ENCODE data around the gene PTPRU.

GRCh38 chr1:29245261-29245660 lies 8.9 kb downstream of the PTPRU start:
- TF ChIP-seq, protein P1, sequence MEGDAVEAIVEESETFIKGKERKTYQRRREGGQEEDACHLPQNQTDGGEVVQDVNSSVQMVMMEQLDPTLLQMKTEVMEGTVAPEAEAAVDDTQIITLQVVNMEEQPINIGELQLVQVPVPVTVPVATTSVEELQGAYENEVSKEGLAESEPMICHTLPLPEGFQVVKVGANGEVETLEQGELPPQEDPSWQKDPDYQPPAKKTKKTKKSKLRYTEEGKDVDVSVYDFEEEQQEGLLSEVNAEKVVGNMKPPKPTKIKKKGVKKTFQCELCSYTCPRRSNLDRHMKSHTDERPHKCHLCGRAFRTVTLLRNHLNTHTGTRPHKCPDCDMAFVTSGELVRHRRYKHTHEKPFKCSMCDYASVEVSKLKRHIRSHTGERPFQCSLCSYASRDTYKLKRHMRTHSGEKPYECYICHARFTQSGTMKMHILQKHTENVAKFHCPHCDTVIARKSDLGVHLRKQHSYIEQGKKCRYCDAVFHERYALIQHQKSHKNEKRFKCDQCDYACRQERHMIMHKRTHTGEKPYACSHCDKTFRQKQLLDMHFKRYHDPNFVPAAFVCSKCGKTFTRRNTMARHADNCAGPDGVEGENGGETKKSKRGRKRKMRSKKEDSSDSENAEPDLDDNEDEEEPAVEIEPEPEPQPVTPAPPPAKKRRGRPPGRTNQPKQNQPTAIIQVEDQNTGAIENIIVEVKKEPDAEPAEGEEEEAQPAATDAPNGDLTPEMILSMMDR (conservative IDR thresholded peaks at IDR 0.05; ENCODE audit: low read depth in 2 of 2) = no peak
- TF ChIP-seq, protein P2, sequence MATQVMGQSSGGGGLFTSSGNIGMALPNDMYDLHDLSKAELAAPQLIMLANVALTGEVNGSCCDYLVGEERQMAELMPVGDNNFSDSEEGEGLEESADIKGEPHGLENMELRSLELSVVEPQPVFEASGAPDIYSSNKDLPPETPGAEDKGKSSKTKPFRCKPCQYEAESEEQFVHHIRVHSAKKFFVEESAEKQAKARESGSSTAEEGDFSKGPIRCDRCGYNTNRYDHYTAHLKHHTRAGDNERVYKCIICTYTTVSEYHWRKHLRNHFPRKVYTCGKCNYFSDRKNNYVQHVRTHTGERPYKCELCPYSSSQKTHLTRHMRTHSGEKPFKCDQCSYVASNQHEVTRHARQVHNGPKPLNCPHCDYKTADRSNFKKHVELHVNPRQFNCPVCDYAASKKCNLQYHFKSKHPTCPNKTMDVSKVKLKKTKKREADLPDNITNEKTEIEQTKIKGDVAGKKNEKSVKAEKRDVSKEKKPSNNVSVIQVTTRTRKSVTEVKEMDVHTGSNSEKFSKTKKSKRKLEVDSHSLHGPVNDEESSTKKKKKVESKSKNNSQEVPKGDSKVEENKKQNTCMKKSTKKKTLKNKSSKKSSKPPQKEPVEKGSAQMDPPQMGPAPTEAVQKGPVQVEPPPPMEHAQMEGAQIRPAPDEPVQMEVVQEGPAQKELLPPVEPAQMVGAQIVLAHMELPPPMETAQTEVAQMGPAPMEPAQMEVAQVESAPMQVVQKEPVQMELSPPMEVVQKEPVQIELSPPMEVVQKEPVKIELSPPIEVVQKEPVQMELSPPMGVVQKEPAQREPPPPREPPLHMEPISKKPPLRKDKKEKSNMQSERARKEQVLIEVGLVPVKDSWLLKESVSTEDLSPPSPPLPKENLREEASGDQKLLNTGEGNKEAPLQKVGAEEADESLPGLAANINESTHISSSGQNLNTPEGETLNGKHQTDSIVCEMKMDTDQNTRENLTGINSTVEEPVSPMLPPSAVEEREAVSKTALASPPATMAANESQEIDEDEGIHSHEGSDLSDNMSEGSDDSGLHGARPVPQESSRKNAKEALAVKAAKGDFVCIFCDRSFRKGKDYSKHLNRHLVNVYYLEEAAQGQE (IDR thresholded peaks at IDR 0.05; ENCODE audit: unreplicated experiment) = no peak
- TF ChIP-seq STAT1 (IDR thresholded peaks at IDR 0.05; ENCODE audit: unreplicated experiment) (no peak), ETS1 (IDR thresholded peaks at IDR 0.05) (no peak), POLR2AphosphoS5 (IDR thresholded peaks at IDR 0.05; ENCODE audit: low read depth) (no peak), CREB1 (CRISPR knock-in tag; IDR thresholded peaks at IDR 0.05; ENCODE audit: low read depth) (no peak), EZH2 (IDR thresholded peaks at IDR 0.05; ENCODE audit: low read depth, unreplicated experiment) (no peak), EZH2phosphoT487 (IDR thresholded peaks at IDR 0.05; ENCODE audit: unreplicated experiment) (no peak), NANOG (IDR thresholded peaks at IDR 0.05; ENCODE audit: borderline replicate concordance) (no peak), JUNB (IDR thresholded peaks at IDR 0.05; ENCODE audit: unreplicated experiment) (no peak), ZNF114 (CRISPR knock-in tag; IDR thresholded peaks at IDR 0.05) (no peak), ZNF462 (CRISPR knock-in tag; IDR thresholded peaks at IDR 0.05) (no peak)

Measured in GM23338 (cell line).